ENCODE measurements around the gene AKAP3. TPM values are rescaled to one million over a fixed set of nuclear protein-coding genes. Genes with fewer than 3 reads are reported as not detected.

Gene AKAP3
- total and polyA plus RNA-seq, 2 of the 8 experiments (the other 6 are each of a cell fraction or from before 2014, with no cell fraction given) = 0.54 to 1.0 TPM

GRCh38 chr12:4621511-4621910 lies 27.3 kb downstream of the AKAP3 start:
- no peak overlapping the region for H2BK5ac ChIP-seq (ENCODE audit: low read depth, low read length)
- H2BK120ac ChIP-seq (replicated peaks; ENCODE audit: low read depth, low read length) = no peak overlapping the region
- no peaks in the 10 kb centered on the region for H4K20me1 ChIP-seq (replicated peaks in 1 of 2; ENCODE audit: control insufficient read depth in 1 of 2, insufficient read depth in 2 of 2, low read length in 2 of 2)
- POLR2A ChIA-PET (ENCODE audit: partially characterized antibody) = interaction anchor here (1.6 kb wide), 1 partner anchor 10 kb away, joined by 3 read pairs; no protein-coding TSS in a partner anchor
- H2BK15ac ChIP-seq (ENCODE audit: low read length) = no peak overlapping the region
- H4K91ac ChIP-seq (replicated peaks; ENCODE audit: insufficient read length, low read length) = no peak overlapping the region
- no peak overlapping the region for H3K18ac ChIP-seq (ENCODE audit: extremely low read depth, low read length)
- CTCF ChIA-PET (ENCODE audit: partially characterized antibody) = interaction anchor here (1.3 kb wide), 1 partner anchor 143 kb away, joined by 4 read pairs; no protein-coding TSS in a partner anchor
- no peaks in the 10 kb centered on the region for H3K79me2 ChIP-seq (ENCODE audit: control insufficient read depth in 1 of 2, insufficient read depth in 2 of 2, low read length in 2 of 2)
- no peak overlapping the region for H3K4me3 ChIP-seq (ENCODE audit: extremely low read depth in 1 of 4, insufficient read depth in 2 of 4, low read depth in 3 of 4, low read length in 4 of 4)
- H3K4me1 ChIP-seq (replicated peaks in 1 of 4; ENCODE audit: control insufficient read depth in 3 of 4, insufficient read depth in 4 of 4, low read length in 3 of 4) = no peaks in the 10 kb centered on the region
- no peak overlapping the region for H3K27ac ChIP-seq (ENCODE audit: low read depth, low read length)
- no peak overlapping the region for H2BK20ac ChIP-seq (ENCODE audit: low read length)
- no peak overlapping the region for H3K4ac ChIP-seq (replicated peaks; ENCODE audit: insufficient read length, low read depth, low read length)
- no peaks in the 10 kb centered on the region for H3K36me3 ChIP-seq (ENCODE audit: control insufficient read depth in 2 of 4, insufficient read depth in 4 of 4, low read length in 3 of 4)
- H2AK5ac ChIP-seq (ENCODE audit: low read depth, low read length) = no peak overlapping the region
- no peak overlapping the region for H2AFZ ChIP-seq (ENCODE audit: low read length)
- H3K23ac ChIP-seq (ENCODE audit: insufficient read length) = no peak overlapping the region
- no peak overlapping the region for H4K8ac ChIP-seq (ENCODE audit: extremely low read depth, insufficient read depth, low read length)
- H3K9ac ChIP-seq (replicated peaks in 1 of 4; ENCODE audit: extremely low read depth in 1 of 4, low read depth in 3 of 4, low read length in 3 of 4) = no peak overlapping the region
- H4K5ac ChIP-seq (ENCODE audit: insufficient read length, low read depth, low read length) = no peak overlapping the region
- no peaks in the 10 kb centered on the region for H3K9me3 ChIP-seq (ENCODE audit: insufficient read depth in 2 of 2, low read depth in 1 of 2, low read length in 1 of 2)
- H3K4me2 ChIP-seq (ENCODE audit: insufficient read depth in 1 of 2, low read depth in 2 of 2, low read length in 2 of 2) = no peak overlapping the region
- no peak overlapping the region for H3K14ac ChIP-seq (ENCODE audit: insufficient read length)
- FAIRE-seq = no peak
- no peak overlapping the region for H2BK12ac ChIP-seq (ENCODE audit: low read depth, low read length)
- 90% methylated on average over 3 of the region's 3 CpGs; no CpG with 5 or more reads in 1 of the 2 experiments for WGBS, 2 experiments (ENCODE audit: extremely low coverage in 1 of 2, insufficient coverage in 1 of 2, insufficient read length in 1 of 2, insufficient replicate concordance in 2 of 2, low coverage in 1 of 2, low lambda C conversion rate in 2 of 2, missing lambda C conversion rate in 1 of 2)
- no peaks in the 10 kb centered on the region for H3K79me1 ChIP-seq (ENCODE audit: low read depth, low read length)
- H3K27me3 ChIP-seq (replicated peaks in 1 of 4; ENCODE audit: control insufficient read depth in 3 of 4, extremely low read depth in 1 of 4, insufficient read depth in 3 of 4, low read length in 3 of 4) = no peaks in the 10 kb centered on the region; a peak in 1 of 7 replicates
- no peak for DNase-seq (ENCODE audit: low read depth in 1 of 2, low spot score in 2 of 2)
- H3K56ac ChIP-seq (replicated peaks; ENCODE audit: insufficient read length, low read depth, low read length) = no peak overlapping the region
- no peak for TF ChIP-seq ZNF274 (IDR thresholded peaks at IDR 0.05; ENCODE audit: borderline replicate concordance, extremely low read depth, low read length)
- TF ChIP-seq TAF7 (optimal IDR thresholded peaks at IDR 0.05; ENCODE audit: borderline replicate concordance, low read depth, low read length) = no peak
- no peak for TF ChIP-seq BACH1 (IDR thresholded peaks at IDR 0.05; ENCODE audit: low read length)
- TF ChIP-seq BRCA1 (IDR thresholded peaks at IDR 0.05; ENCODE audit: low read depth, low read length) = no peak
- no peak for TF ChIP-seq HDAC2 (IDR thresholded peaks at IDR 0.05; ENCODE audit: borderline replicate concordance in 1 of 2, low read depth in 2 of 2, low read length in 2 of 2)
- TF ChIP-seq CEBPB (IDR thresholded peaks at IDR 0.05; ENCODE audit: low read depth, low read length) = no peak
- TF ChIP-seq SUZ12 (IDR thresholded peaks at IDR 0.05; ENCODE audit: low read length) = no peak
- TF ChIP-seq SP2 (IDR thresholded peaks at IDR 0.05; ENCODE audit: low read length) = no peak
- TF ChIP-seq SP4 (IDR thresholded peaks at IDR 0.05; ENCODE audit: low read length) = no peak
- TF ChIP-seq GTF2F1 (IDR thresholded peaks at IDR 0.05; ENCODE audit: borderline replicate concordance, low read depth, low read length) = no peak
- no peak for TF ChIP-seq EGR1 (IDR thresholded peaks at IDR 0.05; ENCODE audit: borderline replicate concordance, low read depth, low read length)
- TF ChIP-seq SIN3A (conservative IDR thresholded peaks at IDR 0.05 in 1 of 2, IDR thresholded peaks at IDR 0.05 in 1 of 2; ENCODE audit: low read depth in 1 of 2, low read length in 2 of 2) = no peak
- no peaks in the 10 kb centered on the region for H3K23me2 ChIP-seq (ENCODE audit: low read depth, low read length)
